Body of pancreas (tissue), 4 donors: ENCODE data around the gene SLC22A4.

Source experiments
- POLR2A ChIP-seq, 3 donors: fragments of 450-650 bp; IDR thresholded peaks; one replicate each; pipeline ENCODE4 v1.6.1; 2016; ENCODE audit warnings: antibody characterized with exemption in 3 of 3, mild to moderate bottlenecking in 2 of 3
- TF ChIP-seq, protein P1 (sequence below), 7 experiments: fragments of 450-650 bp in 4 of 7; fragments of 200-600 bp in 3 of 7; sonication (generic) in 3 of 7; IDR thresholded peaks; one replicate each; pipeline ENCODE4 v1.5.1; 2016 to 2019; ENCODE audit warnings: antibody characterized with exemption in 7 of 7

DNA sequence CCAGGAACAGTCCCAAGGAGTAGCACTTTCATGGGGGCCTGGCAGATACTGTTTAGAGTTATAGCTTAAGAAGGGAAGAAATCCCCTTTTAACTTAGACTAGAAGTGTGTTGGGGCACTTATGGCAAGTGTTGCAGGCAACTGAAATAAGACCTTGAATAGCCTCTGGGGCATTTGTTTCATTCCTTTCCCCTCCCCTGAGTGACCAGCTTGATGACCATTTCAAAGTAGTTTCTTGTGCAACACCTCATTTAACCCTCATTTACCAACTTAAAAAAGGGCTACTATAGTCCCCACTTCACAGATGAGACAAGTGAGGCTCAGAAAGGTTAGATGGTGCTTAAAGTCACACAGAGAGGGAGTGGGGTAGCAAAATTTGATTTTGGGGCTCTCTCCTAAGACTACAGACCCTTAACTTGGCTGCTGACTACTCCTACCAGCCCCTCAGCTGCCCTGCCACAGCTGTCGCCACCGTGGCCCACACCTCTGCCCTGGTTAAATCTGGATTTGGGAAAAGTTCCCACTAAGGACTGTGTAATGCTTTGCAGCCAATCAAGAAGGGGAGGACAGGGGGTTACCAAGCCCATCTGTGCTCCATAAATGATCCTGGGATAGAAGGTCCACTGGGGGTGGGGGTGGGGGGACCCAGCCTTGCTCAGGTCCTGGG lies 31.2 kb upstream of the SLC22A4 start:
- TF ChIP-seq POLR2A (IDR thresholded peaks at IDR 0.05) = no peak
- TF ChIP-seq, protein P1, sequence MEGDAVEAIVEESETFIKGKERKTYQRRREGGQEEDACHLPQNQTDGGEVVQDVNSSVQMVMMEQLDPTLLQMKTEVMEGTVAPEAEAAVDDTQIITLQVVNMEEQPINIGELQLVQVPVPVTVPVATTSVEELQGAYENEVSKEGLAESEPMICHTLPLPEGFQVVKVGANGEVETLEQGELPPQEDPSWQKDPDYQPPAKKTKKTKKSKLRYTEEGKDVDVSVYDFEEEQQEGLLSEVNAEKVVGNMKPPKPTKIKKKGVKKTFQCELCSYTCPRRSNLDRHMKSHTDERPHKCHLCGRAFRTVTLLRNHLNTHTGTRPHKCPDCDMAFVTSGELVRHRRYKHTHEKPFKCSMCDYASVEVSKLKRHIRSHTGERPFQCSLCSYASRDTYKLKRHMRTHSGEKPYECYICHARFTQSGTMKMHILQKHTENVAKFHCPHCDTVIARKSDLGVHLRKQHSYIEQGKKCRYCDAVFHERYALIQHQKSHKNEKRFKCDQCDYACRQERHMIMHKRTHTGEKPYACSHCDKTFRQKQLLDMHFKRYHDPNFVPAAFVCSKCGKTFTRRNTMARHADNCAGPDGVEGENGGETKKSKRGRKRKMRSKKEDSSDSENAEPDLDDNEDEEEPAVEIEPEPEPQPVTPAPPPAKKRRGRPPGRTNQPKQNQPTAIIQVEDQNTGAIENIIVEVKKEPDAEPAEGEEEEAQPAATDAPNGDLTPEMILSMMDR (IDR thresholded peaks at IDR 0.05) = no peak
